ENCODE measurements around the gene NRDC. TPM values are rescaled to one million over a fixed set of nuclear protein-coding genes. Genes with fewer than 3 reads are reported as not detected.

The NRDC gene
- total and polyA plus RNA-seq, 3 donors from 2014 or later: 108 to 264 (median 185) TPM

GRCh38 chr1:51922040-51922439 is 43.5 kb upstream of the NRDC start:
- Histone ChIP-seq H3K27ac (no peak overlapping the region), H3K4me1 (no peaks in the 10 kb centered on the region), H3K9me3 (no peaks in the 10 kb centered on the region), H3K27me3 (no peaks in the 10 kb centered on the region), H3K4me3 (no peak overlapping the region), H3K36me3 (ENCODE audit: low read depth, missing control alignments) (no peaks in the 10 kb centered on the region)
- intact Hi-C loops (cut with DNase I; ENCODE audit: low total_unique reads): no loop called here
- no peak for DNase-seq
- WGBS, 2 donors: 44 to 56% methylated on average over 3 of the region's 3 CpGs
- TF ChIP-seq, protein P1, sequence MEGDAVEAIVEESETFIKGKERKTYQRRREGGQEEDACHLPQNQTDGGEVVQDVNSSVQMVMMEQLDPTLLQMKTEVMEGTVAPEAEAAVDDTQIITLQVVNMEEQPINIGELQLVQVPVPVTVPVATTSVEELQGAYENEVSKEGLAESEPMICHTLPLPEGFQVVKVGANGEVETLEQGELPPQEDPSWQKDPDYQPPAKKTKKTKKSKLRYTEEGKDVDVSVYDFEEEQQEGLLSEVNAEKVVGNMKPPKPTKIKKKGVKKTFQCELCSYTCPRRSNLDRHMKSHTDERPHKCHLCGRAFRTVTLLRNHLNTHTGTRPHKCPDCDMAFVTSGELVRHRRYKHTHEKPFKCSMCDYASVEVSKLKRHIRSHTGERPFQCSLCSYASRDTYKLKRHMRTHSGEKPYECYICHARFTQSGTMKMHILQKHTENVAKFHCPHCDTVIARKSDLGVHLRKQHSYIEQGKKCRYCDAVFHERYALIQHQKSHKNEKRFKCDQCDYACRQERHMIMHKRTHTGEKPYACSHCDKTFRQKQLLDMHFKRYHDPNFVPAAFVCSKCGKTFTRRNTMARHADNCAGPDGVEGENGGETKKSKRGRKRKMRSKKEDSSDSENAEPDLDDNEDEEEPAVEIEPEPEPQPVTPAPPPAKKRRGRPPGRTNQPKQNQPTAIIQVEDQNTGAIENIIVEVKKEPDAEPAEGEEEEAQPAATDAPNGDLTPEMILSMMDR (IDR thresholded peaks at IDR 0.05): no peak
- no peak for TF ChIP-seq POLR2A (IDR thresholded peaks at IDR 0.05)

GRCh38 chr1:51920130-51920529 is 41.6 kb upstream of the NRDC start:
- Histone ChIP-seq H3K27ac (no peak overlapping the region), H3K4me1 (no peaks in the 10 kb centered on the region), H3K27me3 (no peaks in the 10 kb centered on the region), H3K9me3 (no peaks in the 10 kb centered on the region), H3K4me3 (no peak overlapping the region), H3K36me3 (ENCODE audit: low read depth, missing control alignments) (no peaks in the 10 kb centered on the region)
- intact Hi-C loops (cut with DNase I; ENCODE audit: low total_unique reads): no loop called here
- no peak for DNase-seq
- TF ChIP-seq, protein P1 (IDR thresholded peaks at IDR 0.05): no peak
- TF ChIP-seq POLR2A (IDR thresholded peaks at IDR 0.05): no peak
- WGBS, 2 donors: 78 to 85% methylated on average over 5 of the region's 5 CpGs

DNA sequence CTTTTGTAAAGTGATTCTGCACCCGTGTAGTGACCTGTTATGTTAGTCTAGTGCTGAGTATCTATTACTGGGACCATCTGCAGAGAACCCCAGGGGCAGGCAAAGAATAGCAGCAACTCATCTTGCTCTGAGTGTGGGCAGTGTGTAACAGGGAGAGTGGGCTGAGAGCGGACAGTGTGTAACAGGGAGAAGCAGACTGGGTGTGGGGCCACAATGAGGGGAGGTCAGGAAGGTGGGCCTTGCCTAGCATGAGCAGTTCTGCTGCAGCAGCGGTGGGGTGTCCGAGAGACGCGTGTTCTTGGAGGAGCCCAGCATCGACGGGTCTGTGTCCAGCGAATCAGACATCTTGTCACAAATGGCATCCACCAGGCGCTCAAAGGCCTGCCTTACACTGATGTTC is 41.2 kb upstream of the NRDC start:
- H3K4me3 ChIP-seq: no peak overlapping the region
- no peak overlapping the region for H3K27ac ChIP-seq
- intact Hi-C loops (cut with DNase I; ENCODE audit: low total_unique reads): no loop called here
- TF ChIP-seq, protein P1 (IDR thresholded peaks at IDR 0.05): no peak
- no peak for TF ChIP-seq POLR2A (IDR thresholded peaks at IDR 0.05)
- H3K36me3 ChIP-seq (ENCODE audit: low read depth, missing control alignments): no peaks in the 10 kb centered on the region
- DNase-seq: no peak
- no peaks in the 10 kb centered on the region for H3K4me1 ChIP-seq
- WGBS, 2 donors: 87 to 93% methylated on average over 10 of the region's 10 CpGs
- H3K27me3 ChIP-seq: no peaks in the 10 kb centered on the region
- no peaks in the 10 kb centered on the region for H3K9me3 ChIP-seq

DNA sequence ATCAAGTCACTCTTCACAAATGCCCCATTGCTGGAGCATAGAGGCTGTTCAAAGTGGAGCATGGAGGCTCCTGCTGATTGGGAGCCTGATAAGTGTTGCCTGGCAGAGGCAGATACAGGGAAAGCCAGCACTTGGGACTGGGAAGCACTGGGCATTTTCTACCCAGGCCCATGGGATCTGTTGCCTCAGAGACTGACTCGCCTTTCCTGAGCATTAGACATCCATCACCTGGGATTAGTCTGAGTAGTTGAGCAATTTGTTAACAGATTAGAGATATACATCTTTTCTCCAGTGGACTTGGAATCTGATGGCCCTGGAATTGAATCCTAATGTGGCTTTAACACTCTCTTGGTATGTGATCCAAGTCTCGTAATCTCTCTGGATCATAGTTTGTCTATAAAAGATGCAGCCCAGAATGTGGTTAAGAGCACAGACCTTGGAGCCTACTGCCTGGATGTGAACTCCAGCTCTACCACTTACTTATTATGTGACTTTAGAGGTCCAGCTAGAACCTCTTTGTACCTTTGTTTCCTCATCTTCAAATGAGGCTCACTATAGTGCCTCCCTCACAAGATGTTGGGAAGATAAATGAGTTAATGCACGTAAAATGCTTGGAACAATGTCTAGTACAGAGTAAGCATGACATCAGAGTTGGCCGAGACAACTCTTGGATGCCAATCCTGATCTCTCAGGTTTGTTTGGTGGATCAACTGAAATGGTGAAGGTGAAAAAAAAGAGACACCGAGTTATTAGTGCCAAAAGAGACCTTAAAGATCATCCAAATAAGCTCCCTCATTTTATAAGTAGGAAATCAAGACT is 38.3 kb upstream of the NRDC start:
- H3K27me3 ChIP-seq: no peaks in the 10 kb centered on the region
- no peak for DNase-seq
- no peaks in the 10 kb centered on the region for H3K36me3 ChIP-seq (ENCODE audit: low read depth, missing control alignments)
- TF ChIP-seq, protein P1 (IDR thresholded peaks at IDR 0.05): no peak
- TF ChIP-seq POLR2A (IDR thresholded peaks at IDR 0.05): no peak
- H3K27ac ChIP-seq: no peak overlapping the region
- intact Hi-C loops (cut with DNase I; ENCODE audit: low total_unique reads): no loop called here
- H3K4me3 ChIP-seq: no peak overlapping the region
- H3K4me1 ChIP-seq: no peaks in the 10 kb centered on the region
- 83 to 90% methylated on average over 5 of the region's 5 CpGs for WGBS, 2 donors
- no peaks in the 10 kb centered on the region for H3K9me3 ChIP-seq

DNA sequence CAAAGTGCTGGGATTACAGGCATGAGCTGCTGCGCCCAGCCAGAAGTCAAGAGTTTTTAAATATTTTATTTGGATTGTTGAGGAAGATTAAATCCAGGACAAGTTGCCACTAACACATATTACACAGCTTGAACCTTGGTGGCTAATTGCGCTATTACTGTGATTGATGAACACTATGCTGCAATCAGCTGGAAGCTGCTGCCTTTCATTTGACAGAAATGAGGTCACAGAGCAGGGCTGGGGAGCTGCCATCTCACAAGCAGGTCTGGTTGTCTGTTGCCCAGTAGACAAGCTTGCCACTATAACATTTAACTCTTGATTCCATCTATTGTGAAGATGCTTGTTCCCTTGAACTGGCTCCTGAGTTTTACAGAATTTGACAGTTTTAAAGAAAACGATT is 37.4 kb upstream of the NRDC start:
- H3K27ac ChIP-seq: no peak overlapping the region
- no peaks in the 10 kb centered on the region for H3K4me1 ChIP-seq
- TF ChIP-seq POLR2A (IDR thresholded peaks at IDR 0.05): no peak
- TF ChIP-seq, protein P1 (IDR thresholded peaks at IDR 0.05): no peak
- intact Hi-C loops (cut with DNase I; ENCODE audit: low total_unique reads): no loop called here
- DNase-seq: no peak
- H3K36me3 ChIP-seq (ENCODE audit: low read depth, missing control alignments): no peaks in the 10 kb centered on the region
- H3K4me3 ChIP-seq: no peak overlapping the region
- no peaks in the 10 kb centered on the region for H3K27me3 ChIP-seq
- no peaks in the 10 kb centered on the region for H3K9me3 ChIP-seq
- WGBS, 2 donors: 85 to 87% methylated on average over 3 of the region's 3 CpGs
